ENCODE results near the gene RALGAPA1. TPM values are rescaled to one million over a fixed set of nuclear protein-coding genes. Genes with fewer than 3 reads are reported as not detected.
A peak's percentile ranks its signal among the peaks of the same experiment; 100 is the strongest.

The RALGAPA1 gene
- polyA plus RNA-seq, 1 of the 3 experiments (the other 2 are of a cell fraction) = 3.6 TPM

GRCh38 chr14:35822501-35822900 is 13.4 kb upstream of the RALGAPA1 start:
- Histone ChIP-seq H3K9me3 (no peaks in the 10 kb centered on the region), H3K27ac (ENCODE audit: low read depth in 2 of 2, low read length in 1 of 2) (no peak overlapping the region), H3K9ac (no peak overlapping the region), H3K4me2 (no peak overlapping the region), H3K4me1 (ENCODE audit: control insufficient read depth in 1 of 2, insufficient read depth in 2 of 2, low read depth in 1 of 2, low read length in 1 of 2) (peaks cover 0 to 2% of the 10 kb centered on the region in 2 experiments; a peak in 2 of 4 replicates), H3K9me2 (no peaks in the 10 kb centered on the region), H3K36me3 (replicated peaks in 1 of 2; ENCODE audit: control insufficient read depth in 1 of 2, insufficient read depth in 2 of 2, low read length in 1 of 2) (no peaks in the 10 kb centered on the region), H3K79me2 (ENCODE audit: insufficient read depth) (peaks cover 6% of the 10 kb centered on the region; the same call in 1 of the 2 replicates), H3K4me3 (ENCODE audit: low read depth in 2 of 2, low read length in 1 of 2) (no peak overlapping the region), H4K20me1 (ENCODE audit: insufficient read depth) (no peaks in the 10 kb centered on the region), H2AFZ (ENCODE audit: low read depth) (no peak overlapping the region), H3F3A (replicated peaks; ENCODE audit: insufficient read depth) (no peaks in the 10 kb centered on the region), H3K27me3 (ENCODE audit: insufficient read depth) (no peaks in the 10 kb centered on the region)
- WGBS (ENCODE audit: low lambda C conversion rate) = 83% methylated on average over 3 of the region's 3 CpGs
- no peak for DNase-seq
- ChIA-PET CTCF (interaction anchor here (0.6 to 1.9 kb wide), 13 partner anchors 9 to 682 kb away, joined by 3 to 10 read pairs (median 4); no protein-coding TSS in a partner anchor), POLR2A (no interaction called here)
- TF ChIP-seq CHD2 (IDR thresholded peaks at IDR 0.05; ENCODE audit: low read length, partially characterized antibody) (no peak), MEF2A (IDR thresholded peaks at IDR 0.05; ENCODE audit: borderline replicate concordance, low read depth) (no peak), TAF1 (IDR thresholded peaks at IDR 0.05; ENCODE audit: borderline replicate concordance, low read depth, low read length) (no peak), CTCF (IDR thresholded peaks at IDR 0.05) (no peak), PBX3 (IDR thresholded peaks at IDR 0.05) (no peak)
- TF ChIP-seq, protein P1, sequence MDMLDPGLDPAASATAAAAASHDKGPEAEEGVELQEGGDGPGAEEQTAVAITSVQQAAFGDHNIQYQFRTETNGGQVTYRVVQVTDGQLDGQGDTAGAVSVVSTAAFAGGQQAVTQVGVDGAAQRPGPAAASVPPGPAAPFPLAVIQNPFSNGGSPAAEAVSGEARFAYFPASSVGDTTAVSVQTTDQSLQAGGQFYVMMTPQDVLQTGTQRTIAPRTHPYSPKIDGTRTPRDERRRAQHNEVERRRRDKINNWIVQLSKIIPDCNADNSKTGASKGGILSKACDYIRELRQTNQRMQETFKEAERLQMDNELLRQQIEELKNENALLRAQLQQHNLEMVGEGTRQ (IDR thresholded peaks at IDR 0.05; ENCODE audit: borderline replicate concordance, low read depth, low read length) = no peak

DNA sequence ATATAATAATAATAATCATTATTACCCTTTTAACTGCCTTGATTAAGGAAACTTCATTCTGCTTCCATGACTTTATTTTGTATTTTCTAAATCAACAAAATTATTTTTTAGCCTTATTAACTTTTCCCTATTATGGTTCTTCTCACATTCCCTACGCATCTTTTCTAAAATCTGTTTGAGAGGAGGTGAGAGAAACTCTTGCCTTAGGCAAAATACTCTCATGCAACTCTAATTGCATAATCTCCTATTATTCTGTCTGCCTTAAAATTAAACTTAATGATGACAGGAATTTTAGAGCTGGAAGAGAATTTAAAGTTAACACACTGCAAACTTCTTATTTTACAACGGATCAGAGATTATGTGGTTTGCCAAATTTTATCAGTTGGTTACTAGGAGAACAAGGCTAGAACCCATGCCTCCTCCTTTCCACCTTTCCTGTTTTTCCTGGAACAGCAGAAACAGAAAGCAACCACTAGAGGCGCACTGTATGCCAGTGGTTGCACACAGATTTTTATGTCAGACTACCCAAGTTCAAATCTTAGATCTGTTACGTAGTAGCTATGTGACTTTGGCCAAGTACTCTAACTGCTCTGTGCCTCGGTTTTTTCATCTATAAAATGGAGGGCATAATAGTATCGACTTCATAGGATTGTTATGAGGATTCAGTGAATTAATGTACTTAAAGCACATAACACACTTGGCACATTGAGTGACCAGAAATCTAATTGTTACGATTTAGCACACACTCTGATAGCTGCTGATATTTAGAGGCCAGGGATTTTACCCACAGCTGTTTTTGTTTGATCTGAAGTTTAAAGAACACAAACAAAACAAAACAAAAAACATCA is 12.7 kb upstream of the RALGAPA1 start:
- H3F3A ChIP-seq (replicated peaks; ENCODE audit: insufficient read depth) = no peaks in the 10 kb centered on the region
- H3K4me2 ChIP-seq = no peak overlapping the region
- H3K27ac ChIP-seq (ENCODE audit: low read depth in 2 of 2, low read length in 1 of 2) = no peak overlapping the region
- 31% methylated on average over 7 of the region's 7 CpGs for WGBS (ENCODE audit: low lambda C conversion rate)
- no peaks in the 10 kb centered on the region; a peak in 1 of 4 replicates for H3K4me1 ChIP-seq (ENCODE audit: control insufficient read depth in 1 of 2, insufficient read depth in 2 of 2, low read depth in 1 of 2, low read length in 1 of 2)
- no peaks in the 10 kb centered on the region for H3K9me2 ChIP-seq
- ChIA-PET CTCF (interaction anchor here (0.6 to 1.9 kb wide), 17 partner anchors 9 to 730 kb away, joined by 3 to 10 read pairs (median 4); no protein-coding TSS in a partner anchor), POLR2A (no interaction called here)
- no peaks in the 10 kb centered on the region for H3K79me2 ChIP-seq (ENCODE audit: insufficient read depth)
- peak overlapping the region in 1 of 2 experiments; percentile 24; a peak in 1 of 4 replicates for H3K4me3 ChIP-seq (ENCODE audit: low read depth in 2 of 2, low read length in 1 of 2)
- H3K36me3 ChIP-seq (replicated peaks in 1 of 2; ENCODE audit: control insufficient read depth in 1 of 2, insufficient read depth in 2 of 2, low read length in 1 of 2) = no peaks in the 10 kb centered on the region
- H3K9ac ChIP-seq = no peak overlapping the region
- H3K9me3 ChIP-seq = no peaks in the 10 kb centered on the region
- no peaks in the 10 kb centered on the region for H4K20me1 ChIP-seq (ENCODE audit: insufficient read depth)
- no peaks in the 10 kb centered on the region for H3K27me3 ChIP-seq (ENCODE audit: insufficient read depth)
- DNase-seq = peak; percentile 61
- 0 out of 2 replicates have a peak overlapping the region, but pooled peaks have one; percentile 12 for H2AFZ ChIP-seq (ENCODE audit: low read depth)
- TF ChIP-seq FOXM1 (IDR thresholded peaks at IDR 0.05; ENCODE audit: low read depth) (no peak), JUND (IDR thresholded peaks at IDR 0.05) (no peak), IRF3 (IDR thresholded peaks at IDR 0.05; ENCODE audit: low read depth, low read length) (no peak), YY1 (IDR thresholded peaks at IDR 0.05; ENCODE audit: low read depth) (no peak), MAX (IDR thresholded peaks at IDR 0.05; ENCODE audit: low read depth) (no peak), GATA2 (CRISPR knock-in tag; IDR thresholded peaks at IDR 0.05) (no peak), FOXJ3 (CRISPR knock-in tag; IDR thresholded peaks at IDR 0.05) (no peak), FOSL2 (IDR thresholded peaks at IDR 0.05; ENCODE audit: borderline replicate concordance, low read depth) (no peak), SMC3 (IDR thresholded peaks at IDR 0.05; ENCODE audit: low read depth, low read length) (no peak)
- TF ChIP-seq, protein P2, sequence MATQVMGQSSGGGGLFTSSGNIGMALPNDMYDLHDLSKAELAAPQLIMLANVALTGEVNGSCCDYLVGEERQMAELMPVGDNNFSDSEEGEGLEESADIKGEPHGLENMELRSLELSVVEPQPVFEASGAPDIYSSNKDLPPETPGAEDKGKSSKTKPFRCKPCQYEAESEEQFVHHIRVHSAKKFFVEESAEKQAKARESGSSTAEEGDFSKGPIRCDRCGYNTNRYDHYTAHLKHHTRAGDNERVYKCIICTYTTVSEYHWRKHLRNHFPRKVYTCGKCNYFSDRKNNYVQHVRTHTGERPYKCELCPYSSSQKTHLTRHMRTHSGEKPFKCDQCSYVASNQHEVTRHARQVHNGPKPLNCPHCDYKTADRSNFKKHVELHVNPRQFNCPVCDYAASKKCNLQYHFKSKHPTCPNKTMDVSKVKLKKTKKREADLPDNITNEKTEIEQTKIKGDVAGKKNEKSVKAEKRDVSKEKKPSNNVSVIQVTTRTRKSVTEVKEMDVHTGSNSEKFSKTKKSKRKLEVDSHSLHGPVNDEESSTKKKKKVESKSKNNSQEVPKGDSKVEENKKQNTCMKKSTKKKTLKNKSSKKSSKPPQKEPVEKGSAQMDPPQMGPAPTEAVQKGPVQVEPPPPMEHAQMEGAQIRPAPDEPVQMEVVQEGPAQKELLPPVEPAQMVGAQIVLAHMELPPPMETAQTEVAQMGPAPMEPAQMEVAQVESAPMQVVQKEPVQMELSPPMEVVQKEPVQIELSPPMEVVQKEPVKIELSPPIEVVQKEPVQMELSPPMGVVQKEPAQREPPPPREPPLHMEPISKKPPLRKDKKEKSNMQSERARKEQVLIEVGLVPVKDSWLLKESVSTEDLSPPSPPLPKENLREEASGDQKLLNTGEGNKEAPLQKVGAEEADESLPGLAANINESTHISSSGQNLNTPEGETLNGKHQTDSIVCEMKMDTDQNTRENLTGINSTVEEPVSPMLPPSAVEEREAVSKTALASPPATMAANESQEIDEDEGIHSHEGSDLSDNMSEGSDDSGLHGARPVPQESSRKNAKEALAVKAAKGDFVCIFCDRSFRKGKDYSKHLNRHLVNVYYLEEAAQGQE (IDR thresholded peaks at IDR 0.05; ENCODE audit: low read depth, low read length) = no peak
